H9 (cell line): Measurements from ENCODE around the gene SPOCK3. TPM values are rescaled to one million over a fixed set of nuclear protein-coding genes. Genes with fewer than 3 reads are reported as not detected.

Experiments
- DNase-seq: peaks from one replicate; pipeline ENCODE4 v3.0.0-alpha.2; 2017
- H2AFZ ChIP-seq: one replicate; pipeline ENCODE4 v1.6.1; 2013; ENCODE audit warnings: mild to moderate bottlenecking, low read length, control low read depth, moderate library complexity
- H2AK5ac ChIP-seq: 2 replicates; pipeline ENCODE4 v1.6.1; 2013; ENCODE audit warnings: low read length, control low read depth, mixed read lengths; ENCODE audit not compliant: insufficient read length
- H2BK120ac ChIP-seq: one replicate; pipeline ENCODE4 v1.6.1; 2013; ENCODE audit warnings: low read depth, mild to moderate bottlenecking, low read length, control low read depth, inconsistent platforms; ENCODE audit not compliant: poor library complexity, severe bottlenecking
- H2BK12ac ChIP-seq: 2 replicates; pipeline ENCODE4 v1.6.1; 2013; ENCODE audit warnings: low read length, control low read depth, mixed read lengths, low read depth; ENCODE audit not compliant: insufficient read length
- H2BK15ac ChIP-seq: 2 replicates; pipeline ENCODE4 v1.6.1; 2013; ENCODE audit warnings: low read depth, low read length, control low read depth
- H2BK20ac ChIP-seq: one replicate; pipeline ENCODE4 v1.6.1; 2013; ENCODE audit warnings: low read depth, mild to moderate bottlenecking, low read length, control low read depth, inconsistent platforms; ENCODE audit not compliant: poor library complexity, severe bottlenecking
- H2BK5ac ChIP-seq: 2 replicates; pipeline ENCODE4 v1.6.1; 2013; ENCODE audit warnings: low read length, control low read depth, mixed read lengths; ENCODE audit not compliant: insufficient read length
- H3K14ac ChIP-seq: 2 replicates; pipeline ENCODE4 v1.6.1; 2013; ENCODE audit warnings: low read length, control low read depth; ENCODE audit not compliant: insufficient read depth
- H3K18ac ChIP-seq: 2 replicates; pipeline ENCODE4 v1.6.1; 2013; ENCODE audit warnings: low read depth, mild to moderate bottlenecking, mixed read lengths, low read length, control low read depth; ENCODE audit not compliant: insufficient read length
- H3K23ac ChIP-seq: 2 replicates; pipeline ENCODE4 v1.6.1; 2013; ENCODE audit warnings: low read length, control low read depth, mixed read lengths, low read depth; ENCODE audit not compliant: insufficient read length
- H3K23me2 ChIP-seq: 2 replicates; pipeline ENCODE4 v1.6.1; 2013; ENCODE audit warnings: low read depth, mild to moderate bottlenecking, mixed read lengths, low read length, control low read depth; ENCODE audit not compliant: insufficient read length, poor library complexity, severe bottlenecking
- H3K27ac ChIP-seq: 2 replicates; pipeline ENCODE4 v1.5.1; 2013; ENCODE audit warnings: low read length, control low read depth, mixed read lengths, low read depth; ENCODE audit not compliant: insufficient read length
- H3K27me3 ChIP-seq: 2 replicates; pipeline ENCODE4 v1.6.1; 2013; ENCODE audit warnings: low read length, control low read depth, inconsistent platforms; ENCODE audit not compliant: insufficient read depth
- H3K4ac ChIP-seq: 2 replicates; pipeline ENCODE4 v1.6.1; 2013; ENCODE audit warnings: low read depth, mild to moderate bottlenecking, control low read depth, inconsistent platforms, low read length, moderate library complexity
- H3K4me1 ChIP-seq: 2 replicates; pipeline ENCODE4 v1.6.1; 2013; ENCODE audit warnings: low read length, control low read depth, inconsistent platforms; ENCODE audit not compliant: insufficient read depth
- H3K4me2 ChIP-seq: 2 replicates; pipeline ENCODE4 v1.6.1; 2013; ENCODE audit warnings: low read length, control low read depth, mixed read lengths; ENCODE audit not compliant: insufficient read length, insufficient read depth
- H3K56ac ChIP-seq: 2 replicates; pipeline ENCODE4 v1.6.1; 2013; ENCODE audit warnings: low read depth, mild to moderate bottlenecking, mixed read lengths, low read length, control low read depth; ENCODE audit not compliant: insufficient read length
- H3K79me1 ChIP-seq: 2 replicates; pipeline ENCODE4 v1.6.1; 2013; ENCODE audit warnings: low read depth, mild to moderate bottlenecking, moderate library complexity, low read length, control low read depth, inconsistent platforms; ENCODE audit not compliant: insufficient read depth, poor library complexity, severe bottlenecking
- H3K79me2 ChIP-seq: 2 replicates; pipeline ENCODE4 v1.6.1; 2013; ENCODE audit warnings: low read length, control low read depth, inconsistent platforms; ENCODE audit not compliant: insufficient read depth
- H3K9ac ChIP-seq: 2 replicates; pipeline ENCODE4 v1.6.1; 2013; ENCODE audit warnings: low read length, control low read depth, mixed read lengths; ENCODE audit not compliant: insufficient read length; ENCODE audit errors: extremely low read depth
- H3K9me3 ChIP-seq: one replicate; pipeline ENCODE4 v1.6.1; 2013; ENCODE audit warnings: low read depth, low read length, inconsistent platforms; ENCODE audit not compliant: control insufficient read depth
- H3T11ph ChIP-seq: one replicate; pipeline ENCODE4 v1.6.1; 2013; ENCODE audit warnings: mild to moderate bottlenecking, low read length, control low read depth, inconsistent platforms
- H4K20me1 ChIP-seq: one replicate; pipeline ENCODE4 v1.6.1; 2013; ENCODE audit not compliant: control insufficient read depth, insufficient read length, insufficient read depth
- H4K5ac ChIP-seq: 2 replicates; pipeline ENCODE4 v1.6.1; 2013; ENCODE audit warnings: low read depth, mild to moderate bottlenecking, mixed read lengths, low read length, control low read depth; ENCODE audit not compliant: insufficient read length
- H4K8ac ChIP-seq: replicated peaks from 2 replicates; pipeline ENCODE4 v1.6.1; 2013; ENCODE audit warnings: low read length, control low read depth, mixed read lengths, low read depth; ENCODE audit not compliant: insufficient read length
- H4K91ac ChIP-seq: 2 replicates; pipeline ENCODE4 v1.6.1; 2013; ENCODE audit warnings: low read depth, mild to moderate bottlenecking, moderate library complexity, mixed read lengths, low read length, control low read depth; ENCODE audit not compliant: insufficient read length
- H3K27ac Mint-ChIP-seq, 3 experiments: 2 replicates in 2 of 3; 3 replicates in 1 of 3; pipeline ENCODE4 v1.8.0; 2020 to 2021; ENCODE audit warnings: mixed read lengths in 3 of 3, mild to moderate bottlenecking in 1 of 3, moderate library complexity in 1 of 3
- H3K27me3 Mint-ChIP-seq: 2 replicates; pipeline ENCODE4 v1.8.0; 2021; ENCODE audit warnings: low read depth, mild to moderate bottlenecking, moderate library complexity, mixed read lengths
- H3K36me3 Mint-ChIP-seq, 3 experiments: 2 replicates in 2 of 3; 3 replicates in 1 of 3; pipeline ENCODE4 v1.8.0; 2020 to 2021; ENCODE audit warnings: low read depth in 3 of 3, mixed read lengths in 3 of 3; ENCODE audit not compliant: insufficient read depth in 1 of 3
- H3K4me1 Mint-ChIP-seq, 2 experiments: 2 replicates each; pipeline ENCODE4 v1.8.0; 2020; ENCODE audit warnings: mixed read lengths in 2 of 2
- H3K4me3 Mint-ChIP-seq, 2 experiments: 2 replicates in 1 of 2; 3 replicates in 1 of 2; pipeline ENCODE4 v1.8.0; 2020 to 2021; ENCODE audit warnings: mild to moderate bottlenecking in 2 of 2, mixed read lengths in 2 of 2, moderate library complexity in 1 of 2
- H3K9me3 Mint-ChIP-seq, 2 experiments: 2 replicates in 1 of 2; 3 replicates in 1 of 2; pipeline ENCODE4 v1.8.0; 2020; ENCODE audit warnings: mild to moderate bottlenecking in 2 of 2, mixed read lengths in 2 of 2, moderate library complexity in 1 of 2
- CTCF ChIP-seq: fragments of 200-600 bp; sonication (generic); conservative IDR thresholded peaks from 3 replicates; pipeline ENCODE4 v1.8.0; 2021; ENCODE audit warnings: antibody characterized with exemption, mild to moderate bottlenecking
- WGBS: extraction: QIAGEN DNeasy Blood & Tissue Kit; methylation state at CpG from one replicate; pipeline ENCODE4 v1.1.7; 2013; ENCODE audit warnings: missing lambda C conversion rate, low lambda C conversion rate, mixed read lengths; ENCODE audit not compliant: insufficient read length; ENCODE audit errors: extremely low coverage; 5-methylcytosine and 5-hydroxymethylcytosine counted together
- total RNA-seq: library from RNA; stranded (reverse); gene quantifications from 2 replicates; pipeline ENCODE4 v1.2.1, GENCODE V29; 2021

SPOCK3 gene
- total RNA-seq, 1 experiment from 2014 or later = 0.28 TPM

GRCh38 chr4:167222099-167222498, 12.2 kb downstream of the SPOCK3 start:
- Histone ChIP-seq H3K23me2 (no peaks in the 10 kb centered on the region), H2AFZ (no peak overlapping the region)

More at GRCh38 chr4:167222099-167222498, 12.2 kb downstream of the SPOCK3 start:
- Histone ChIP-seq H4K5ac (no peak overlapping the region), H4K20me1 (no peaks in the 10 kb centered on the region), H3K14ac (no peak overlapping the region), H3K79me2 (no peaks in the 10 kb centered on the region), H2BK120ac (no peak overlapping the region), H2BK15ac (no peak overlapping the region), H2BK5ac (no peak overlapping the region), H2BK12ac (no peak overlapping the region), H3K4me1 (no peaks in the 10 kb centered on the region), H3K79me1 (no peaks in the 10 kb centered on the region), H3K9ac (no peak overlapping the region), H3K18ac (no peak overlapping the region), H3K4ac (no peak overlapping the region), H2AK5ac (no peak overlapping the region), H3K4me2 (no peak overlapping the region), H2BK20ac (no peak overlapping the region), H3K23ac (no peak overlapping the region), H3K27ac (no peak overlapping the region), H3K56ac (no peak overlapping the region), H4K8ac (no peak overlapping the region), H4K91ac (no peak overlapping the region), H3K27me3 (no peaks in the 10 kb centered on the region), H3K9me3 (no peaks in the 10 kb centered on the region), H3T11ph (no peak overlapping the region)
- no peak for DNase-seq
- no CpG with 5 or more reads among the region's 2 CpGs for WGBS
- Mint-ChIP-seq H3K27me3 (no peaks in the 10 kb centered on the region), H3K36me3 (no peaks in the 10 kb centered on the region), H3K4me3 (no peak overlapping the region), H3K9me3 (no peaks in the 10 kb centered on the region), H3K27ac (no peak overlapping the region), H3K4me1 (peaks cover 3 to 5% of the 10 kb centered on the region in 2 experiments; a peak in 1 of 4 replicates)
- no peak for TF ChIP-seq CTCF
